ENCODE measurements around the gene SEMA4D.

Gene SEMA4D

GRCh38 chr9:89317282-89317681, 180.6 kb downstream of the SEMA4D start:
- DNase-seq (ENCODE audit: low read depth in 2 of 2) = no peak

DNA sequence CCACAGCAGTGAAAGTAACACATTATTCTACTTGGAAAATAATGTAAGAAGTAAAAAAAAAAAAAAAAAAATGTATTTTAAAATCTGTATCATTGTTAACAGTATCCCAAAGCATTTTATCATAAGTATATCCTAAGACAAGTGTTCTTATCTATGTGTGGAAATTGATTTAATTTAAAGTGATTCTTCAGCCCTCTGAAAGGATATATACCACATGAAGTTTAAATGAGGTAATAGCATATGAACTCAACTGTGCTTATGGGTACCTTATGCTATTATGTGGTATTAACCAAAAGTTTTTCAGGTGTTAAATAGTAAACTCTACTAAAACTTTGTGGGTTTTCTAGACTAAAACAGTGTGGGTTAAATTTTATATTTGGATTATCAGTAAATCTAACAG, 182.4 kb downstream of the SEMA4D start:
- DNase-seq (ENCODE audit: low read depth in 2 of 2) = no peak

DNA sequence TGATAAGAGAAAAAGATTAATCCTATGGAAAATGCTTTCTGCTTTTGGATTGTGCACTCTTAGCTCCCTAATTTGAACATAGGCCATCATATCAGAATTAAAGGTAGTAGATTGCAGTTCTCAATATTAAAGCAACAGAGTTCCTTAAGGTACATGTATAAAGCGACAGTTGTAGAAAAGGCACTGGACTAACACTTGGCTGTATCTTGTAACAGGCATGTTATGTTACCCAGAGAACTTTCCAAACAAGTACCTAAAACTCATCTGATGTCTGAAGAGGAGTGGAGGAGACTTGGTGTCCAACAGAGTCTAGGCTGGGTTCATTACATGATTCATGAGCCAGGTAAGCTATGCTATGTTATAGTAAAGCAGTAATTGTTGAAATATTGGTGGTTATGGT, 183.0 kb downstream of the SEMA4D start:
- DNase-seq (ENCODE audit: low read depth in 2 of 2) = no peak

- DNase-seq (ENCODE audit: low read depth in 2 of 2) = no peak
Measured at GRCh38 chr9:89313842-89314241, 184.1 kb downstream of the SEMA4D start.

DNA sequence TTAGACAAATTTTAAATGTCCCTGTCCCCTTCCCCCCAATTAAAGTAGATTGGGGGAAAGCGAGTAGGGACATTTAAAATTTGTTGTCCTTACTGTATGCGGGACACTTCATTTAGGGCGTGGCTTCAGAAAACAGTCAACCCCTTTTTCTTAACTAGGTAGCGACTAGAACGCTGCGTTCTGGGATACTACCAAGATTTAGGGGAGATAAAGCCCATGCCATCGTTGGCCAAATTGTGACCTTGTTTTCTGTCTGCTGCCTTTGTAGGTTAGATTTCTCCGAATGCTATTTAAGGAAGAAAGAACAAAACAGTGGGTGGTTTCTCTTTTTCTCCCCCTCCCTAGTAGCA, 185.7 kb downstream of the SEMA4D start:
- no peak for DNase-seq (ENCODE audit: low read depth in 2 of 2)

- DNase-seq (ENCODE audit: low read depth in 2 of 2) = no peak
Measured at GRCh38 chr9:89311346-89312221, 186.3 kb downstream of the SEMA4D start.
